CD4-positive, alpha-beta T cell (primary cell): Measurements from ENCODE around the gene C1GALT1C1. TPM values are rescaled to one million over a fixed set of nuclear protein-coding genes. Genes with fewer than 3 reads are reported as not detected.

Experiments used
- ATAC-seq: fragments of 200-7000 bp; cut with Tn5 transposase; one replicate; pipeline ENCODE4 v1.10.0; 2022; ENCODE audit warnings: mild to moderate bottlenecking; ENCODE audit not compliant: poor library complexity
- CTCF ChIA-PET: fragments of 350-600 bp; sonication (Branson Sonifier 250); formaldehyde crosslinking; loops from one replicate; lab custom pipeline; 2021; ENCODE audit warnings: antibody characterized with exemption, inconsistent platforms; lab: Charles Lee
- POLR2A ChIA-PET: fragments of 350-600 bp; sonication (Branson Sonifier 250); formaldehyde crosslinking; loops from one replicate; lab custom pipeline; 2021; ENCODE audit warnings: antibody characterized with exemption, inconsistent platforms; lab: Charles Lee
- DNase-seq, 14 experiments: peaks; one replicate each; pipeline ENCODE4 v3.0.0-alpha.2; 2013 to 2020; ENCODE audit warnings: mixed read lengths in 2 of 14
- H3K27ac ChIP-seq, 2 donors: one replicate each; pipeline versions ENCODE4 v1.5.1 to v1.7.0; 2013; ENCODE audit warnings: low read length in 2 of 2, low read depth in 1 of 2, mild to moderate bottlenecking in 1 of 2
- H3K27me3 ChIP-seq, 2 experiments: 1 replicate in 1 of 2; 2 replicates in 1 of 2; pipeline versions ENCODE4 v1.6.1 to v1.7.0; 2013; ENCODE audit warnings: low read length in 2 of 2, control low read depth in 1 of 2, mild to moderate bottlenecking in 1 of 2, moderate library complexity in 1 of 2; ENCODE audit not compliant: insufficient read depth in 2 of 2, control insufficient read depth in 1 of 2
- H3K36me3 ChIP-seq: one replicate; pipeline ENCODE4 v1.6.1; 2013; ENCODE audit warnings: low read length, control low read depth; ENCODE audit not compliant: insufficient read depth
- H3K4me1 ChIP-seq: one replicate; pipeline ENCODE4 v1.6.1; 2013; ENCODE audit warnings: low read length, control low read depth; ENCODE audit not compliant: insufficient read depth
- H3K4me3 ChIP-seq: one replicate; pipeline ENCODE4 v1.5.1; 2013; ENCODE audit warnings: mild to moderate bottlenecking, low read length, moderate library complexity
- H3K9me3 ChIP-seq, 2 experiments: 1 replicate in 1 of 2; 2 replicates in 1 of 2; pipeline versions ENCODE4 v1.6.1 to v1.7.0; 2013; ENCODE audit warnings: low read length in 2 of 2, mild to moderate bottlenecking in 2 of 2, control low read depth in 1 of 2, moderate library complexity in 1 of 2; ENCODE audit not compliant: control insufficient read depth in 1 of 2, insufficient read depth in 1 of 2
- H3K27ac Mint-ChIP-seq: one replicate; pipeline ENCODE4 v1.8.0; 2020; ENCODE audit warnings: mixed read lengths
- H3K27me3 Mint-ChIP-seq: one replicate; pipeline ENCODE4 v1.8.0; 2021; ENCODE audit warnings: mixed read lengths
- H3K36me3 Mint-ChIP-seq: one replicate; pipeline ENCODE4 v1.8.0; 2021; ENCODE audit warnings: low read depth, mixed read lengths
- H3K4me1 Mint-ChIP-seq: one replicate; pipeline ENCODE4 v1.8.0; 2021; ENCODE audit warnings: low read depth, mixed read lengths
- H3K4me3 Mint-ChIP-seq: one replicate; pipeline ENCODE4 v1.8.0; 2020; ENCODE audit warnings: mild to moderate bottlenecking, mixed read lengths
- H3K9me3 Mint-ChIP-seq: one replicate; pipeline ENCODE4 v1.8.0; 2020; ENCODE audit warnings: mixed read lengths
- intact Hi-C, 2 experiments: fragments of 100-400 bp; cut with DNase I in 1 of 2; cut with micrococcal nuclease in 1 of 2; formaldehyde crosslinking; loops; one replicate each; pipeline versions ENCODE4 v1.15.1 to v1.9.0; 2023 to 2025; cut with DNase I, micrococcal nuclease
- total RNA-seq, 174 experiments: library from RNA in 2 of 174; stranded (reverse) in 2 of 174; gene quantifications; one replicate each; pipeline ENCODE4 v1.2.3 and lab custom pipeline; 2021 to 2026
- TF ChIP-seq, protein P1 (sequence below): fragments of 200-600 bp; IDR thresholded peaks from one replicate; pipeline ENCODE4 v1.8.0; 2022; ENCODE audit warnings: antibody characterized with exemption, mild to moderate bottlenecking

Gene C1GALT1C1
- total RNA-seq, 2 experiments from 2014 or later = 2.3 to 3.3 TPM

DNA sequence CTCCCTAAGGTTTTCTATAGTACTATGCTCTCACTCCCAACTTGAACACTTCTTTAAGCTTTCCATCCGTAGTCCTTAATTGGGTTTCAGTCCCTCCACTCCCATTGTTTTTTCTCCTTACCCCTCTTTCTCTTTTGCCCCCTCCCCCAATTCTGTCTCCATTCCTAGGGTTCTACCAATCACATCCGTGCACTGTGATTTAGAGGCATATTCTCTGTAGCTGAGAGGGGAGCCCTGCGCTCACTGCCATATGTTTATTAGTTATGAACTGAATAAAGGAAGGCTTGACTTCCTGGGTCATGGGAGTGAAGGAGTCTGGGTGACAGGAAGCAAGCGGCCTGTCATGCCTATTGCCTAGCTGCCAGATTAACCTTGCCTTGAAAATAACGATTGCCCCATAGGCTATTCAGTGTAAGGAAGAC, 25.5 kb downstream of the C1GALT1C1 start:
- Mint-ChIP-seq H3K4me3 (peak overlapping the region; percentile 96), H3K27me3 (no peaks in the 10 kb centered on the region), H3K4me1 (peaks cover 12% of the 10 kb centered on the region), H3K27ac (peak overlapping the region; percentile 97), H3K36me3 (peaks cover 27% of the 10 kb centered on the region), H3K9me3 (no peaks in the 10 kb centered on the region)
- TF ChIP-seq, protein P1, sequence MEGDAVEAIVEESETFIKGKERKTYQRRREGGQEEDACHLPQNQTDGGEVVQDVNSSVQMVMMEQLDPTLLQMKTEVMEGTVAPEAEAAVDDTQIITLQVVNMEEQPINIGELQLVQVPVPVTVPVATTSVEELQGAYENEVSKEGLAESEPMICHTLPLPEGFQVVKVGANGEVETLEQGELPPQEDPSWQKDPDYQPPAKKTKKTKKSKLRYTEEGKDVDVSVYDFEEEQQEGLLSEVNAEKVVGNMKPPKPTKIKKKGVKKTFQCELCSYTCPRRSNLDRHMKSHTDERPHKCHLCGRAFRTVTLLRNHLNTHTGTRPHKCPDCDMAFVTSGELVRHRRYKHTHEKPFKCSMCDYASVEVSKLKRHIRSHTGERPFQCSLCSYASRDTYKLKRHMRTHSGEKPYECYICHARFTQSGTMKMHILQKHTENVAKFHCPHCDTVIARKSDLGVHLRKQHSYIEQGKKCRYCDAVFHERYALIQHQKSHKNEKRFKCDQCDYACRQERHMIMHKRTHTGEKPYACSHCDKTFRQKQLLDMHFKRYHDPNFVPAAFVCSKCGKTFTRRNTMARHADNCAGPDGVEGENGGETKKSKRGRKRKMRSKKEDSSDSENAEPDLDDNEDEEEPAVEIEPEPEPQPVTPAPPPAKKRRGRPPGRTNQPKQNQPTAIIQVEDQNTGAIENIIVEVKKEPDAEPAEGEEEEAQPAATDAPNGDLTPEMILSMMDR = no peak
- H3K4me3 ChIP-seq = peak overlapping the region; percentile 88
- CTCF ChIA-PET = interaction anchor here (1.0 to 2.1 kb wide), 3 partner anchors 25 to 45 kb away, joined by 3 to 4 read pairs (median 4); partner anchors contain the start of genes C1GALT1C1 and CUL4B
- peaks cover 9% of the 10 kb centered on the region for H3K36me3 ChIP-seq
- ATAC-seq = peak; percentile 72
- no peaks in the 10 kb centered on the region for H3K9me3 ChIP-seq
- DNase-seq = peak in 12 of 14 experiments; percentile 7 to 69 (median 25)
- H3K4me1 ChIP-seq = peaks cover 4% of the 10 kb centered on the region
- H3K27ac ChIP-seq = peak overlapping the region; percentile 77 to 90
- no peaks in the 10 kb centered on the region for H3K27me3 ChIP-seq
- POLR2A ChIA-PET = interaction anchor here (0.8 to 4.2 kb wide), 13 partner anchors 14 to 813 kb away, joined by 3 to 199 read pairs (median 6); partner anchors contain the start of genes C1GALT1C1, CUL4B, RPL39 and ZBTB33
- intact Hi-C loops = loop anchor here in 1 of 2 experiments (1.0 kb wide), 2 partner anchors 26 to 43 kb away; partner anchors contain the start of gene C1GALT1C1

DNA sequence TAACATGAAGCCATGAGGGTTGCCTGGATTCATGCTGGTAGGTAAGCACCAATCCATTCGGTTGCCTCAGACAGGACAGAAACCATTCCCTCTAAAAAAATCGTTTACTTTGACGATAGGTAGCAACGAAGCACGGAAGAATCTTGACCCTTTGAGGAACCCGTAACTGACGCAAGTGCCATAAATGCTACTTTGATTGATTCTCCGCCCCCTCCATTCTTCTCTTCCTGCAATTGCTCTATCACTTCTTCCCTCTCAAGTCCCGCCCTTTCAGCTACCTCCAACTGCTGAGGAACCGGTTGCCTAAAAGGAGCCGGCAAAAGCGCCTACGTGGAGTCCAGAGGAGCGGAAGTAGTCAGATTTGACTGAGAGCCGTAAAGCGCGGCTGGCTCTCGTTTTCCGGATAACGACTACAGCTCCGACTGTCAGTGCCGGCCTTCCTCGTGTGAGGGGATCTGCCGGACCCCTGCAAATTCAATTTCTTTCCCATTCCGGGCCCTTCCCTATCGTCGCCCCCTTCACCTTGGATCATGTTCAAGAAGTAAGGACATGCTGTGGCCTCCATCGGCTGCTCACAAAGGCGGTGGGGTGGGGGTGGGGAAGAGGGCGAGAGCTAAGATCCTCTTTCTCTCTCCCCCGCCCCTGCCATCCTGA, 26.0 kb downstream of the C1GALT1C1 start, which contains the start of gene MCTS1:
Gene MCTS1 (plus strand): TSS at position 395 of the 654 bp plus-strand sequence. CDS start 136 bp downstream, at position 531.
- H3K9me3 Mint-ChIP-seq = no peaks in the 10 kb centered on the region
- POLR2A ChIA-PET = interaction anchor here (0.9 to 4.2 kb wide), 12 partner anchors 15 to 812 kb away, joined by 3 to 199 read pairs (median 6); partner anchors contain the start of genes C1GALT1C1, CUL4B, RPL39 and ZBTB33
- peaks cover 12% of the 10 kb centered on the region for H3K4me1 Mint-ChIP-seq
- H3K4me3 ChIP-seq = peak within 1 kb of the TSS; percentile 88
- H3K4me1 ChIP-seq = peaks cover 4% of the 10 kb centered on the region
- H3K36me3 Mint-ChIP-seq = peaks cover 26% of the 10 kb centered on the region
- DNase-seq (peak; percentile 56 to 94 (median 66)), ATAC-seq (peak; percentile 86)
- no peaks in the 10 kb centered on the region for H3K9me3 ChIP-seq
- intact Hi-C loops = loop anchor here (1.0 to 2.0 kb wide), 3 partner anchors 26 to 43 kb away; partner anchors contain the start of gene C1GALT1C1 (in 1 of the 2)
- H3K4me3 Mint-ChIP-seq = peak within 1 kb of the TSS; percentile 96
- H3K27me3 ChIP-seq = no peaks in the 10 kb centered on the region
- peaks cover 7% of the 10 kb centered on the region for H3K36me3 ChIP-seq
- TF ChIP-seq, protein P1 = no peak
- H3K27me3 Mint-ChIP-seq = no peaks in the 10 kb centered on the region
- CTCF ChIA-PET = interaction anchor here (1.0 to 2.1 kb wide), 3 partner anchors 26 to 45 kb away, joined by 3 to 4 read pairs (median 4); partner anchors contain the start of genes C1GALT1C1 and CUL4B
- peak within 1 kb of the TSS; percentile 77 to 90 for H3K27ac ChIP-seq
- H3K27ac Mint-ChIP-seq = peak within 1 kb of the TSS; percentile 97

DNA sequence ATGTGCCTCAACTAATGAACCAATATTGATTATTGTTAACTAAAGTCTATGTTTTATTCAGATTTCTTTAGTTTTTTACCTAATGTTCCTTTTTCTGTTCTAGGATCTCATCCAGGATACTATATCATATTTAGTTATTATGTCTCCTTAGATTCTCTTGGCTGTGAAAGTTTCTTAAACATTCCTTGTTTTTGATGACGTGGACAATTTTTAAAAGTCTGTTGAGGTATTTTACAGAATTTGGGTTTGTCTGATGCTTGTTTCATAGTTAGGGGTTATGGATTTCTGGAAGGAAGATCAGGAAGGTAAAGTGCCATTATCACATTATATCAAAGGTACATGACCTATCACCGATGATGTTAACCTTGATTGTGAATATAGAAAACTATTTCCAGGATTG, 44.2 kb downstream of the C1GALT1C1 start:
- H3K4me1 Mint-ChIP-seq = no peaks in the 10 kb centered on the region
- H3K27me3 ChIP-seq = no peaks in the 10 kb centered on the region
- no peaks in the 10 kb centered on the region for H3K36me3 ChIP-seq
- no peaks in the 10 kb centered on the region for H3K9me3 ChIP-seq
- ChIA-PET POLR2A (no interaction called here), CTCF (no interaction called here)
- intact Hi-C loops = no loop called here
- ATAC-seq (no peak), DNase-seq (no peak)
- no peaks in the 10 kb centered on the region for H3K4me1 ChIP-seq
- TF ChIP-seq, protein P1 = no peak
- H3K27me3 Mint-ChIP-seq = no peaks in the 10 kb centered on the region
- H3K4me3 ChIP-seq = no peak overlapping the region
- no peaks in the 10 kb centered on the region for H3K36me3 Mint-ChIP-seq
- H3K9me3 Mint-ChIP-seq = no peaks in the 10 kb centered on the region
- no peak overlapping the region for H3K27ac Mint-ChIP-seq
- no peak overlapping the region for H3K27ac ChIP-seq
- no peak overlapping the region for H3K4me3 Mint-ChIP-seq

Other genes with a start within 250 kb of the C1GALT1C1 start
- gene LAMP2, start 160.8 kb downstream of the C1GALT1C1 start, total RNA-seq = 10 to 100 TPM; 13.4 to 15.4 TPM
- gene CUL4B, start 69.1 kb downstream of the C1GALT1C1 start, total RNA-seq = 10 to 100 TPM; 32.1 to 34.1 TPM
- gene MCTS1, start 26.0 kb downstream of the C1GALT1C1 start, total RNA-seq = 10 to 100 TPM; 10.1 to 10.9 TPM
- gene CT47B1, start 245.8 kb upstream of the C1GALT1C1 start, total RNA-seq = not detected